HL-60 (cell line): Measurements from ENCODE around the gene HSPB3.

ENCODE experiments used
- POLR2AphosphoS5 ChIP-seq: IDR thresholded peaks from 2 replicates; pipeline ENCODE4 v1.6.1; 2012; ENCODE audit warnings: low read depth
- TF ChIP-seq, protein P1 (sequence below): IDR thresholded peaks from one replicate; pipeline ENCODE4 v1.5.1; 2011; ENCODE audit warnings: low read length, control low read depth, inconsistent platforms; ENCODE audit not compliant: insufficient read depth

DNA sequence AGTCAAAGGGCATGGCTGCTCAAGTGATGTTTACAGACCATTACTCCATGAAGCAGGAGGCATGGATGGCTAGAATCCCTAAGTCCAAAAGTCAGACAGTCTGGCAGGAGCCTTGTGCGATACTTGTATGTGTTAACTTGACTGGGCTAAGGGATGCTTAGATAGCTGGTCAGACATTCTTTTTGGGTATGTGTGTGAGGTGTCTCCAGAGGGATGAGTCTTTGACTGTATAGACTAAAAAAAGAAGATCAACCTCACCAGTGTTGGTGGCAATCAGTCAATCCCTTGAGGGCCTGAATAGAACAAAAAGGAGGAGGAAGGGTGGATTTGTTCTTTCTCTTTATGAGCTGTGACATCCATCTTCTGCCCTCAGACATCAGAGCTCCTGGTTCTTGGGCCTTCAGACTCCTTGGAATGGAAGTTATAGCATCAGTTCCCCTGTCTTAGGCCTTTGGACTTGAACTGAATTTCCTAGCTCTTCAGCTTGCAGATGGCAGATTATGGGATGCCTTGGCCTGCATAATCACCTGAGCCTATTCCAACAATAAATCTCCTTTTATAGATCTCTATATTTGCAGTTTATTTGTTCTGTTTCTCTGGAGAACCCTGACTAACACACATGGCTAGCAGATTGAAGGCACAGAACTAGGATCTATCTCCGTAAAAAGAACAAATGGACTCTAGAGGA is 9.7 kb upstream of the HSPB3 start:
- TF ChIP-seq, protein P1, sequence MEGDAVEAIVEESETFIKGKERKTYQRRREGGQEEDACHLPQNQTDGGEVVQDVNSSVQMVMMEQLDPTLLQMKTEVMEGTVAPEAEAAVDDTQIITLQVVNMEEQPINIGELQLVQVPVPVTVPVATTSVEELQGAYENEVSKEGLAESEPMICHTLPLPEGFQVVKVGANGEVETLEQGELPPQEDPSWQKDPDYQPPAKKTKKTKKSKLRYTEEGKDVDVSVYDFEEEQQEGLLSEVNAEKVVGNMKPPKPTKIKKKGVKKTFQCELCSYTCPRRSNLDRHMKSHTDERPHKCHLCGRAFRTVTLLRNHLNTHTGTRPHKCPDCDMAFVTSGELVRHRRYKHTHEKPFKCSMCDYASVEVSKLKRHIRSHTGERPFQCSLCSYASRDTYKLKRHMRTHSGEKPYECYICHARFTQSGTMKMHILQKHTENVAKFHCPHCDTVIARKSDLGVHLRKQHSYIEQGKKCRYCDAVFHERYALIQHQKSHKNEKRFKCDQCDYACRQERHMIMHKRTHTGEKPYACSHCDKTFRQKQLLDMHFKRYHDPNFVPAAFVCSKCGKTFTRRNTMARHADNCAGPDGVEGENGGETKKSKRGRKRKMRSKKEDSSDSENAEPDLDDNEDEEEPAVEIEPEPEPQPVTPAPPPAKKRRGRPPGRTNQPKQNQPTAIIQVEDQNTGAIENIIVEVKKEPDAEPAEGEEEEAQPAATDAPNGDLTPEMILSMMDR = no peak
- TF ChIP-seq POLR2AphosphoS5 = no peak
